ENCODE measurements around the gene LARGE2. TPM values are rescaled to one million over a fixed set of nuclear protein-coding genes. Genes with fewer than 3 reads are reported as not detected.

LARGE2 gene
- total RNA-seq, 2 experiments from 2014 or later: 0.60 to 1.3 TPM

DNA sequence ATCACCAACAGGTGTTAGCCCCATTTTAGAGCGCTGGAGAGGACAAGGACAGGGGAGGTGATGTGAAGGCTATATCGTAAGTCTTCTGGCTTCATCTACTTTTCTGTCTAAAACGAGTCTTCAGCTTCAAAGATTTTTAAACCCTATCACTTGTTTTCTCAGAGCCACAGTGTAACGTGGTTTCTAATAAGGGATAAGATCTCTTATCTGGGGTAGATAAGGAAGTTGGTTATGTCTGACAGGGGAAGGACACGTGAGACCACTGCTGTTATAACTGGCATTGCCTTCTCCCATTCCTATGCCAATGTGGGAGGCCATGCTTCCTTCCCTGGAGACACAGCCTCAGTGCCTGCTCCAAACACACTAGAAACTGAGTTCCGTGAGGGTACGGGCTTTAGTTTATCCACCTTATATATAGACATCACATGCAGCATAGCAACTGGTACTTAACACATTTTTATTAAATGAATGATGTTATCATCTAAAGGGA is 39.3 kb downstream of the LARGE2 start:
- H4K20me1 ChIP-seq (ENCODE audit: insufficient read depth, low read length): no peaks in the 10 kb centered on the region
- intact Hi-C loops (cut with micrococcal nuclease; ENCODE audit: unreplicated experiment): no loop called here
- no peak for DNase-seq (ENCODE audit: low spot score)
- TF ChIP-seq EZH2phosphoT487 (IDR thresholded peaks at IDR 0.05; ENCODE audit: borderline replicate concordance, low read depth, low read length): no peak
- TF ChIP-seq, protein P1, sequence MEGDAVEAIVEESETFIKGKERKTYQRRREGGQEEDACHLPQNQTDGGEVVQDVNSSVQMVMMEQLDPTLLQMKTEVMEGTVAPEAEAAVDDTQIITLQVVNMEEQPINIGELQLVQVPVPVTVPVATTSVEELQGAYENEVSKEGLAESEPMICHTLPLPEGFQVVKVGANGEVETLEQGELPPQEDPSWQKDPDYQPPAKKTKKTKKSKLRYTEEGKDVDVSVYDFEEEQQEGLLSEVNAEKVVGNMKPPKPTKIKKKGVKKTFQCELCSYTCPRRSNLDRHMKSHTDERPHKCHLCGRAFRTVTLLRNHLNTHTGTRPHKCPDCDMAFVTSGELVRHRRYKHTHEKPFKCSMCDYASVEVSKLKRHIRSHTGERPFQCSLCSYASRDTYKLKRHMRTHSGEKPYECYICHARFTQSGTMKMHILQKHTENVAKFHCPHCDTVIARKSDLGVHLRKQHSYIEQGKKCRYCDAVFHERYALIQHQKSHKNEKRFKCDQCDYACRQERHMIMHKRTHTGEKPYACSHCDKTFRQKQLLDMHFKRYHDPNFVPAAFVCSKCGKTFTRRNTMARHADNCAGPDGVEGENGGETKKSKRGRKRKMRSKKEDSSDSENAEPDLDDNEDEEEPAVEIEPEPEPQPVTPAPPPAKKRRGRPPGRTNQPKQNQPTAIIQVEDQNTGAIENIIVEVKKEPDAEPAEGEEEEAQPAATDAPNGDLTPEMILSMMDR (conservative IDR thresholded peaks at IDR 0.05; ENCODE audit: low read length): no peak
- H3K79me2 ChIP-seq (ENCODE audit: insufficient read depth, low read depth, low read length): no peaks in the 10 kb centered on the region
- no peaks in the 10 kb centered on the region for H3K4me1 ChIP-seq (ENCODE audit: insufficient read depth, low read length, poor library complexity, severe bottlenecking)
- H3K4me2 ChIP-seq (ENCODE audit: low read length): no peak overlapping the region
- no peak overlapping the region for H3K4me3 ChIP-seq (ENCODE audit: low read depth, low read length, poor library complexity, severe bottlenecking)
- H3K9me3 ChIP-seq (ENCODE audit: low read length): no peaks in the 10 kb centered on the region
- ChIA-PET POLR2A (interaction anchor here (0.7 kb wide), 1 partner anchor 34 kb away, joined by 4 read pairs; no protein-coding TSS in a partner anchor), CTCF (ENCODE audit: unreplicated experiment) (no interaction called here)
- BruUV-seq (replicated peaks): no TSS peak
- H2AFZ ChIP-seq (ENCODE audit: low read length): no peak overlapping the region
- H3K9me2 ChIP-seq (ENCODE audit: insufficient read depth, low read length): no peaks in the 10 kb centered on the region
- no peak overlapping the region for H3K27ac ChIP-seq (ENCODE audit: low read depth, low read length, poor library complexity, severe bottlenecking)
- peaks cover 30% of the 10 kb centered on the region for H3K36me3 ChIP-seq (ENCODE audit: insufficient read depth, low read length)

DNA sequence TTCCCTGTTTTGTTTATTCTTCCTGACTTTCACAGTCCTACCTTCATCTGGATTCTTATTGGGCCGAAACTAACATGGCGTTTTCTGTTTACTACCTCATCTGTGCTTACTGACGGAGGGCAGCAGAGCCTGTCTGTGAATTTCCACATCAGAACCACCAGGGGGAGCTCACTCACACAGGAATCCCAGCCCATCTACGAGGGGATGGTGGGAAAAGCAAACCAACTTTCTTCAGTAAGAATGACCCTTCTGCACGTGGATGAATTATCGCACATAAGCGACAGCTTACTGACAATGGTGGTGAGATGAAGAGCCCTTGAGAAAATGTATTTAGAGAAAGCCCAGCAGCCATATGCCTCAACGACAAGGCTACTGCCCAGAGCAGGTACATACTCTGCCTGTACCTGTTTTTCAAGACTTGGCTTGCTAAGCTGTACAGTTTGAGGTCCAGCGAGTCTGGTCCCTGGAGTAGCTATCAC is 42.5 kb downstream of the LARGE2 start:
- H3K36me3 ChIP-seq (ENCODE audit: insufficient read depth, low read length): peaks cover 51% of the 10 kb centered on the region
- no peaks in the 10 kb centered on the region for H3K9me3 ChIP-seq (ENCODE audit: low read length)
- DNase-seq (ENCODE audit: low spot score): peak; percentile 71
- no peaks in the 10 kb centered on the region for H3K9me2 ChIP-seq (ENCODE audit: insufficient read depth, low read length)
- H3K27ac ChIP-seq (ENCODE audit: low read depth, low read length, poor library complexity, severe bottlenecking): no peak overlapping the region
- 0 out of 2 replicates have a peak overlapping the region, but pooled peaks have one; percentile 11 for H2AFZ ChIP-seq (ENCODE audit: low read length)
- H3K4me3 ChIP-seq (ENCODE audit: low read depth, low read length, poor library complexity, severe bottlenecking): no peak overlapping the region
- no peak for TF ChIP-seq EZH2phosphoT487 (IDR thresholded peaks at IDR 0.05; ENCODE audit: borderline replicate concordance, low read depth, low read length)
- TF ChIP-seq, protein P1 (conservative IDR thresholded peaks at IDR 0.05; ENCODE audit: low read length): peak; percentile 99
- no TSS peak for BruUV-seq (replicated peaks)
- no peak overlapping the region for H3K4me2 ChIP-seq (ENCODE audit: low read length)
- H3K79me2 ChIP-seq (ENCODE audit: insufficient read depth, low read depth, low read length): no peaks in the 10 kb centered on the region
- H4K20me1 ChIP-seq (ENCODE audit: insufficient read depth, low read length): no peaks in the 10 kb centered on the region
- POLR2A ChIA-PET: interaction anchor here (0.6 to 2.3 kb wide), 5 partner anchors 12 to 902 kb away, joined by 3 to 8 read pairs (median 3); no protein-coding TSS in a partner anchor
- intact Hi-C loops (cut with micrococcal nuclease; ENCODE audit: unreplicated experiment): loop anchor here (2.0 kb wide), 1 partner anchor 42 kb away; no protein-coding TSS in a partner anchor
- no peaks in the 10 kb centered on the region for H3K4me1 ChIP-seq (ENCODE audit: insufficient read depth, low read length, poor library complexity, severe bottlenecking)
- CTCF ChIA-PET (ENCODE audit: unreplicated experiment): interaction anchor here (0.6 to 0.7 kb wide), 2 partner anchors 43 to 47 kb away, joined by 3 to 4 read pairs; partner anchors contain the start of gene PEX16

- H3K9me3 ChIP-seq (ENCODE audit: low read length): no peaks in the 10 kb centered on the region
- intact Hi-C loops (cut with micrococcal nuclease; ENCODE audit: unreplicated experiment): no loop called here
Measured at GRCh38 chr11:45967506-45967905, 45.0 kb downstream of the LARGE2 start.

More at GRCh38 chr11:45967506-45967905, 45.0 kb downstream of the LARGE2 start:
- H3K27ac ChIP-seq (ENCODE audit: low read depth, low read length, poor library complexity, severe bottlenecking): no peak overlapping the region
- TF ChIP-seq EZH2phosphoT487 (IDR thresholded peaks at IDR 0.05; ENCODE audit: borderline replicate concordance, low read depth, low read length): no peak
- TF ChIP-seq, protein P1 (conservative IDR thresholded peaks at IDR 0.05; ENCODE audit: low read length): no peak
- no peak overlapping the region for H2AFZ ChIP-seq (ENCODE audit: low read length)
- peaks cover 55% of the 10 kb centered on the region for H3K36me3 ChIP-seq (ENCODE audit: insufficient read depth, low read length)
- ChIA-PET CTCF (ENCODE audit: unreplicated experiment) (no interaction called here), POLR2A (interaction anchor here (0.9 kb wide), 1 partner anchor 32 kb away, joined by 4 read pairs; no protein-coding TSS in a partner anchor)
- H3K4me2 ChIP-seq (ENCODE audit: low read length): no peak overlapping the region
- H3K9me2 ChIP-seq (ENCODE audit: insufficient read depth, low read length): no peaks in the 10 kb centered on the region
- no peak for DNase-seq (ENCODE audit: low spot score)
- BruUV-seq (replicated peaks): no TSS peak
- H3K79me2 ChIP-seq (ENCODE audit: insufficient read depth, low read depth, low read length): no peaks in the 10 kb centered on the region
- H4K20me1 ChIP-seq (ENCODE audit: insufficient read depth, low read length): no peaks in the 10 kb centered on the region
- H3K4me1 ChIP-seq (ENCODE audit: insufficient read depth, low read length, poor library complexity, severe bottlenecking): no peaks in the 10 kb centered on the region
- H3K4me3 ChIP-seq (ENCODE audit: low read depth, low read length, poor library complexity, severe bottlenecking): no peak overlapping the region

Data from OCI-LY7 (cell line).